HG03095 (cell line): ENCODE results near the gene FAM237B.

ENCODE experiments used
- ATAC-seq: cut with Tn5 transposase; IDR thresholded peaks from one replicate; pipeline ENCODE4 v1.9.1; 2021; ENCODE audit warnings: moderate library complexity; ENCODE audit not compliant: unreplicated experiment

Gene FAM237B

DNA sequence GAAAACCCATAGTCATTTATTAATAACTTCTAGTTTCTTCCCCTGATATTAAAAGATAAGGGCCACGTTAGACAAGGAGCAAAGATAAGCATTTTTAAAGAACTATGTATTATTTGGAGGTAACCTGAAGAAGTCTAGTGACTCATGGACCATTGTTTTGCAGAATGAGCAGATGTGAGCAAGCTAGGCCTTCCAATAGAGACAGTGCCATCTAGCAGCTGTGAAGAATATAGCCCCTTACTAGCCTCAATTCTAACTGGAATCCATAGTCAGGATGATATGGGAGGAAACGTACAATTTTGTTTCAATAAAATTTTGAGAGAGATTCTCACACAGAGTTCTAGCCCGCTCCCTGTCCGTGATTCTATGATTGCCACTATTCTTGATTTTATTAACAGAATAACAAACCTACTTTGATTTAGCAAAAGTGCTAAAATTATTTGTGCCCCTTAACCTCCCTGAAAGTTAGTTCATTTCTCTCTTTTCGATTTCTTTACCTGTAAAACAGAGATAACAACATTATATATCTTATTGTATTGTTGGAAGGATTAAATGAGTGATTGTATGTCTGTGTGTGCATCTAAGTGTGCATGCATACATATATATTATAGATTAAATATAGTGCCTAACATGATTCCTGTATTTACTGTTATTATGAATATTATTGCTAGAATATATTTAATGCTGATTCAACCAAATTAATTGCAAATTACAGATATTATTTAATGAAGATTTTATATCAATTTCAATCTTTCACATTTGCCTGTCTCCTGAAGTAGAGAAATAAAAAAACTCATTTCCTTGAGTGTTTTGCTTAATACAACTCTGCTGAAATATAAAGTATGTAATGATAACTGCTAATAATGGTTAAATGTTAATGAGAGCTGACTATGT lies 22.7 kb downstream of the FAM237B start:
- peak; percentile 68 for ATAC-seq

- no peak for ATAC-seq
Measured at GRCh38 chr7:90290244-90291113, 30.6 kb downstream of the FAM237B start.

GRCh38 chr7:90288154-90288553 lies 33.0 kb downstream of the FAM237B start:
- no peak for ATAC-seq

GRCh38 chr7:90276033-90276728 lies 44.9 kb downstream of the FAM237B start:
- no peak for ATAC-seq

GRCh38 chr7:90274161-90274560 lies 46.9 kb downstream of the FAM237B start:
- ATAC-seq = no peak

DNA sequence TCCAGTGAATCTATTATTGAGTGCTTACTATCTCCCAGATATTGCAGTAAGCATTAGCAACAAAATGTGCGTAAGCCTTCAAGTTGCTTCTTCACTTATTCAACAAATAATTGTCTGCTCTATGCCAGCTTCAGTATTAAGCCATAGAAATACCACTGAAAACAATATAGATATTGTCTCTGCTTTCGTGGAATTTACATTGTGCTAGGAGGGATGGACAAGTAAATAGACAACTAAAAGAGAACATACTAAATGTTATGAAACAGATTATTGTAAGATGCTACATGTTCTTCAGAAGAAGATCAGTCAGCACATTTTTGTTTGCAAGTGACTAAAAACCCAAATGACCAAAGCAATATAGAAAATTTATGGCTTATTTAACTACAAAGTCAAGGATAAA lies 48.9 kb downstream of the FAM237B start:
- ATAC-seq = no peak

DNA sequence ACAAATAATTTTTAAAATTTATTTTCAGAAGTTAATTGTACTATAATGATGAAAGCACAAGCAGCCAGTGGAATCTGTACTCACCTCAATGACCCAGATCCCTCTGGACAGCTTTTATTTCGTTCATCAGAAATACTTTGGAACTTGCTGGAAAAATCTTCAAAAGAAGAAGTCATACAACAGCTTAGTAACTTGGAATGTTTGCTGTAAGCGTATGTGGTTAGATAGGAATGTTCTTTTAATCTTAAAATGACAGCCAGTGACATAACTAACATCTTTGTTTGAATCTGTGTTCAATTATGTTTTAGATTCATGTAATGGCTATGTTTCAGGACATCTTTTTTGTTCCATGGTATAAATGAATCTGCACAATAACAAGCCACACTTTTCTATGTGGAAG lies 49.4 kb downstream of the FAM237B start:
- ATAC-seq = no peak

DNA sequence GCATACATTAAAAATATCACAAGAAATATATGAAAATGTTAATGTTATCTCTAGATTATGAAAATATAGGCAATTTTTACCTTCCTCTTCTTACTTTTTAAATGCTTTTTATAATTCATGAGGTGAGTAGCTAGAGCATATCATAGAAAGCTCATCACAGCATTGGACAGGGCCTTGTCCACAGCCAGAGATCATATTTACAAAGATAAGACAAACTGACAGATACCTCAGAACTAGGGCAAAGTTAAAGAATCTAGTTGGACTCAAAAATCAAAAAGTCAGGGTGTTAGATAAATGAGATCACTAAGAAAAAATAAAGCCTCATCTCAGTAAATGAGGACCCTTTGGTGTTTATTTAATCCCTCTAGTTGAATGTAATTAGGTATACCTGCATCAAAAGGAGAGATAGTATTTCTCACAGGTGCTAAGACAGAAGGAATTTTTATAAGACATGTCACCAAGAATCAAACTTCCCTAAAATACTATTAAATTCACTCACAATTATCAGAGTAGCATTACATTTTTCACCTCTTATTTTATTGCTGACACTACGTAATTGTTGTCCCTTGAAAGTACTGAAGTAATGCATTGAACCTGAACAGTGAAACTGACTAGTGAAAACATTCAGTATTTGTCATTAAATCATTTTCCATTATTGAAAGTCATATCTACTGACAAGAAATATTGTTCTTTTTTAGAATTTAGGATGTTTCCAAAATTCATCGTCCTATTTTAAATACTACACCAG lies 50.5 kb downstream of the FAM237B start:
- no peak for ATAC-seq

DNA sequence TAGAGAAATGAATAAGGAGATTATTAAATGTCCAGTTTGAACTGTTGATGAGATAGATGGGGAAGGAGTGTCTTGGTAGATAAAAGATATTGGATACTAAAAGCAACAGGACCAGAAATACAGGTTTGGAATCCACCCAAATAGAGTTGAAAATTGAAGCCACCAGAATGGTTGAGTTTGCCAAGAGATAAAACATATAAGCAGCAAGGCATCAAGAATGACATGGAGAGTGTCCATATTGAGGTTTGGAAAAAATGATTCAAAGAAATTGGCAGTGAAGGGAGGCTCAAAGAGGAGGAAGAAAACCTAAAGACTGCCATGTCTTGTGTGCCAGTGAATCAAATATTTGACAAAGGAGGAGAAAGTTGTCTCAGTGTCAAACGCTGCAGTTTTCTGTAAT lies 51.9 kb downstream of the FAM237B start:
- no peak for ATAC-seq

DNA sequence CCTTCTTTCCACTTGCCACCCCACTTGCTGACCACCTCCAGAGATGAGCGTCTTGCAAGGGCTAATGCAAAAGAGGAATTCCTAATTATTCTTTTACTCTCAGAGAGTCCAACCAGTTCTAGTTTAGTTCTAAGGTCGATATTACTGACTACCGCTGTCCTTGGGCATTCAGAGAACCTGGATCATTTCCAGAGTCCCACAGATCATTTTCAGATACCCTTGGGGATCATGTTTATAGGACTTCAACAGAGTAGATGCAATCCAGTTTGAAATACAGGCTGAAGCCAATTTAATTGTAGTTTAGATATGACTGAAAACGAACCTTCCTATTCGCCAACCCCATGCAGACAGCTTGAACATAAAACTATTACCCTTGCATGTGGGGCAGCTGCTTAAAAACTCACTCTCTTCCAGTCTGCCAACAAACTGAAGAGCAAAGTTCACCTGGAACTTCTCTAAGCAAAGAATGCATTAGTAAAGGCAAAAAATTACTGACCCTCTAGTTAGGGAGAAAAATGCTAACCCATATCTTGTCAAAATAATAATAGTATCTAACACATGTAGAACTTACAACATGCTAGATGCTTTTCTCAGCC lies 53.7 kb downstream of the FAM237B start:
- ATAC-seq = no peak

DNA sequence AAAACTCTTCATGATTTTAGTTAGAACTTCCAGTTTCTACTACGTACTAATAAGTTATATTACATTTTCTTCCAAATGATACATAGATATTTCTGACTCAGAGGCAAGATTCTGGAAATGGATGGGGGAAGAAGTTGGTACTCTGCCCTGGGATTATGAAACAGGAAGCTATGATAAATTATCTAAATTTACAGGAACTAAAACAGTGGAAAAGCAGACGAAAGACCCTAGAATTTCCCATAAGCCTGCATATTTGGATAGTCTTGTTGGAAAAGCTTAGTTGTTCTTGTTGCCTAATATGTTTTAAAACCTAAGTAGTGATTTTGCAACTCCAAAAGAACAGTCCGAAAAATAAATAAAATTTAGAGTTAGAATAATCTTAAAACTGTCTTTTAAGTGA lies 54.3 kb downstream of the FAM237B start:
- no peak for ATAC-seq
